HG03025 (cell line): ENCODE data around the gene CDK6.
A peak's percentile ranks its signal among the peaks of the same experiment; 100 is the strongest.

ENCODE experiments used
- ATAC-seq: cut with Tn5 transposase; IDR thresholded peaks from one replicate; pipeline ENCODE4 v1.9.1; 2021; ENCODE audit warnings: mild to moderate bottlenecking, moderate library complexity; ENCODE audit not compliant: unreplicated experiment, low FRiP score

CDK6 gene

GRCh38 chr7:92830027-92830426 is 6.3 kb downstream of the CDK6 start:
- no peak for ATAC-seq

GRCh38 chr7:92827464-92828120 is 8.8 kb downstream of the CDK6 start:
- ATAC-seq, result no peak

- ATAC-seq, result no peak
Observed at GRCh38 chr7:92826258-92826938, 10.0 kb downstream of the CDK6 start.

GRCh38 chr7:92824901-92825480 is 11.4 kb downstream of the CDK6 start:
- no peak for ATAC-seq

GRCh38 chr7:92824450-92824849 is 11.9 kb downstream of the CDK6 start:
- ATAC-seq, result no peak

GRCh38 chr7:92823042-92823441 is 13.3 kb downstream of the CDK6 start:
- ATAC-seq, result no peak

GRCh38 chr7:92820191-92820590 is 16.2 kb downstream of the CDK6 start:
- no peak for ATAC-seq

- ATAC-seq, result no peak
Observed at GRCh38 chr7:92817398-92817797, 19.0 kb downstream of the CDK6 start.

- peak; percentile 39 for ATAC-seq
Observed at GRCh38 chr7:92815412-92815811, 21.0 kb downstream of the CDK6 start.

GRCh38 chr7:92813390-92814024 is 22.9 kb downstream of the CDK6 start:
- ATAC-seq, result peak; percentile 61

GRCh38 chr7:92811158-92811557 is 25.2 kb downstream of the CDK6 start:
- no peak for ATAC-seq

- ATAC-seq, result peak; percentile 73
Observed at GRCh38 chr7:92809760-92810573, 26.4 kb downstream of the CDK6 start.

- ATAC-seq, result peak; percentile 23
Observed at GRCh38 chr7:92809397-92809759, 27.0 kb downstream of the CDK6 start.

GRCh38 chr7:92808635-92809034 is 27.7 kb downstream of the CDK6 start:
- no peak for ATAC-seq

- no peak for ATAC-seq
Observed at GRCh38 chr7:92808006-92808405, 28.4 kb downstream of the CDK6 start.

- ATAC-seq, result no peak
Observed at GRCh38 chr7:92806496-92806895, 29.9 kb downstream of the CDK6 start.

- ATAC-seq, result no peak
Observed at GRCh38 chr7:92802406-92802805, 34.0 kb downstream of the CDK6 start.

- no peak for ATAC-seq
Observed at GRCh38 chr7:92799446-92800211, 36.7 kb downstream of the CDK6 start.

- no peak for ATAC-seq
Observed at GRCh38 chr7:92798517-92799249, 37.7 kb downstream of the CDK6 start.
